GM23338 (cell line): ENCODE data around the gene SLC15A1. TPM values are rescaled to one million over a fixed set of nuclear protein-coding genes. Genes with fewer than 3 reads are reported as not detected.

Experiments
- ATAC-seq: fragments of 200-7000 bp; cut with Tn5 transposase; 3 replicates; pipeline ENCODE4 v1.9.1; 2020
- DNase-seq: peaks from one replicate; pipeline ENCODE4 v3.0.0-alpha.2; 2015; ENCODE audit warnings: low spot score
- H2AFZ ChIP-seq: fragments of 200-600 bp; sonication (generic); 2 replicates; pipeline ENCODE4 v1.8.0; 2016; ENCODE audit warnings: antibody characterized with exemption, mild to moderate bottlenecking, moderate library complexity
- H3F3A ChIP-seq: fragments of 200-600 bp; sonication (generic); replicated peaks from 2 replicates; pipeline ENCODE4 v1.8.0; 2017; ENCODE audit warnings: antibody characterized with exemption, mixed run types, low read depth
- H3K27ac ChIP-seq: fragments of 200-600 bp; sonication (generic); 2 replicates; pipeline ENCODE4 v1.6.1; 2016; ENCODE audit warnings: low read depth
- H3K27me3 ChIP-seq: fragments of 200-600 bp; sonication (generic); 2 replicates; pipeline ENCODE4 v1.8.0; 2016; ENCODE audit warnings: mild to moderate bottlenecking, mixed run types, moderate library complexity; ENCODE audit not compliant: insufficient read depth
- H3K36me3 ChIP-seq: fragments of 200-600 bp; sonication (generic); 2 replicates; pipeline ENCODE4 v1.8.0; 2016; ENCODE audit warnings: mild to moderate bottlenecking; ENCODE audit not compliant: insufficient read depth
- H3K4me1 ChIP-seq: fragments of 200-600 bp; sonication (generic); 2 replicates; pipeline ENCODE4 v1.8.0; 2016; ENCODE audit warnings: mild to moderate bottlenecking, moderate library complexity; ENCODE audit not compliant: insufficient read depth
- H3K4me2 ChIP-seq: fragments of 200-600 bp; sonication (generic); 2 replicates; pipeline ENCODE4 v1.7.1; 2017; ENCODE audit warnings: mixed run types
- H3K4me3 ChIP-seq: fragments of 200-600 bp; sonication (generic); 2 replicates; pipeline ENCODE4 v1.6.1; 2016; ENCODE audit warnings: mixed run types
- H3K79me2 ChIP-seq: fragments of 200-600 bp; sonication (generic); replicated peaks from 2 replicates; pipeline ENCODE4 v1.8.0; 2017; ENCODE audit warnings: mild to moderate bottlenecking; ENCODE audit not compliant: insufficient read depth
- H3K9me2 ChIP-seq: fragments of 200-600 bp; sonication (generic); 2 replicates; pipeline ENCODE4 v1.8.0; 2017; ENCODE audit not compliant: insufficient read depth
- H4K20me1 ChIP-seq: fragments of 200-600 bp; sonication (generic); replicated peaks from 2 replicates; pipeline ENCODE4 v1.8.0; 2017; ENCODE audit warnings: mild to moderate bottlenecking; ENCODE audit not compliant: insufficient read depth
- H3K27ac Mint-ChIP-seq: 2 replicates; pipeline ENCODE4 v1.8.0; 2020; ENCODE audit warnings: inconsistent platforms, mild to moderate bottlenecking, moderate library complexity, mixed read lengths
- H3K27me3 Mint-ChIP-seq: 3 replicates; pipeline ENCODE4 v1.8.0; 2022; ENCODE audit warnings: low read depth, mild to moderate bottlenecking, moderate library complexity, mixed read lengths, inconsistent platforms; ENCODE audit not compliant: insufficient read depth, poor library complexity
- H3K36me3 Mint-ChIP-seq: 3 replicates; pipeline ENCODE4 v1.8.0; 2021; ENCODE audit warnings: low read depth, mild to moderate bottlenecking, inconsistent platforms, moderate library complexity, mixed read lengths
- H3K4me1 Mint-ChIP-seq: 3 replicates; pipeline ENCODE4 v1.8.0; 2020; ENCODE audit warnings: mild to moderate bottlenecking, inconsistent platforms, mixed read lengths
- H3K4me3 Mint-ChIP-seq: 3 replicates; pipeline ENCODE4 v1.8.0; 2021; ENCODE audit warnings: moderate library complexity, mild to moderate bottlenecking, inconsistent platforms, mixed read lengths
- H3K9me3 Mint-ChIP-seq: 3 replicates; pipeline ENCODE4 v1.8.0; 2020; ENCODE audit warnings: moderate library complexity, mild to moderate bottlenecking, inconsistent platforms, mixed read lengths
- CREB1 ChIP-seq: fragments of 250-450 bp; sonication (Bioruptor Pico); IDR thresholded peaks from 2 replicates; pipeline ENCODE4 v1.5.0; 2020; ENCODE audit warnings: low read depth, mild to moderate bottlenecking, moderate library complexity
- ETS1 ChIP-seq: IDR thresholded peaks from 2 replicates; pipeline ENCODE4 v1.6.1; 2016; ENCODE audit warnings: antibody characterized with exemption
- EZH2 ChIP-seq: fragments of 200-600 bp; sonication (generic); IDR thresholded peaks from one replicate; pipeline ENCODE4 v1.8.0; 2017; ENCODE audit warnings: antibody characterized with exemption, mild to moderate bottlenecking, low read depth; ENCODE audit not compliant: unreplicated experiment
- EZH2phosphoT487 ChIP-seq: fragments of 200-600 bp; sonication (generic); IDR thresholded peaks from one replicate; pipeline ENCODE4 v1.8.1; 2018; ENCODE audit warnings: antibody characterized with exemption; ENCODE audit not compliant: unreplicated experiment
- JUNB ChIP-seq: IDR thresholded peaks from one replicate; pipeline ENCODE4 v1.6.1; 2016; ENCODE audit warnings: antibody characterized with exemption; ENCODE audit not compliant: unreplicated experiment
- NANOG ChIP-seq: IDR thresholded peaks from 2 replicates; pipeline ENCODE4 v1.6.1; 2016; ENCODE audit warnings: antibody characterized with exemption, borderline replicate concordance
- POLR2AphosphoS5 ChIP-seq: IDR thresholded peaks from 2 replicates; pipeline ENCODE4 v1.6.1; 2016; ENCODE audit warnings: antibody characterized with exemption, low read depth
- STAT1 ChIP-seq: IDR thresholded peaks from one replicate; pipeline ENCODE4 v1.6.1; 2016; ENCODE audit warnings: antibody characterized with exemption; ENCODE audit not compliant: unreplicated experiment
- ZNF114 ChIP-seq: fragments of 250-450 bp; sonication (Bioruptor Pico); IDR thresholded peaks from 2 replicates; pipeline ENCODE4 v1.5.0; 2020; ENCODE audit warnings: mild to moderate bottlenecking, moderate library complexity
- ZNF331 ChIP-seq: fragments of 250-450 bp; sonication (Bioruptor Pico); IDR thresholded peaks from 2 replicates; pipeline ENCODE4 v1.5.0; 2020; ENCODE audit warnings: low read depth, mild to moderate bottlenecking, moderate library complexity
- ZNF462 ChIP-seq: fragments of 250-450 bp; sonication (Bioruptor Pico); IDR thresholded peaks from 2 replicates; pipeline ENCODE4 v1.5.0; 2020; ENCODE audit warnings: mild to moderate bottlenecking, moderate library complexity
- polyA plus RNA-seq: library from polyadenylated mRNA; unstranded; fragments of >200 nt; fragmentation: Nextera tagmentation; extraction: Ambion mirVana; gene quantifications from 2 replicates; pipeline ENCODE4 v1.2.1, GENCODE V29; 2016
- total RNA-seq: library from RNA; depleted of rRNA; stranded (reverse); fragments of >200 nt; shearing (Covaris generic); gene quantifications from 2 replicates; pipeline ENCODE4 v1.2.3, GENCODE V29; 2014
- TF ChIP-seq, protein P1 (sequence below): IDR thresholded peaks from one replicate; pipeline ENCODE4 v1.6.1; 2018; ENCODE audit warnings: antibody characterized with exemption; ENCODE audit not compliant: unreplicated experiment
- TF ChIP-seq, protein P2 (sequence below), 2 experiments: fragments of 200-600 bp in 1 of 2; sonication (generic) in 1 of 2; conservative IDR thresholded peaks; 2 replicates each; pipeline versions ENCODE4 v1.5.1 to v1.6.1; 2016 to 2017; ENCODE audit warnings: antibody characterized with exemption in 2 of 2, low read depth in 2 of 2, mild to moderate bottlenecking in 2 of 2, moderate library complexity in 1 of 2

The SLC15A1 gene
- total and polyA plus RNA-seq, 2 experiments from 2014 or later = 1.6 to 3.0 TPM

- ATAC-seq = no peak
- Histone ChIP-seq H3K27me3 (no peaks in the 10 kb centered on the region), H3K9me2 (no peaks in the 10 kb centered on the region), H3K27ac (no peak overlapping the region), H3K79me2 (no peaks in the 10 kb centered on the region), H2AFZ (no peak overlapping the region; the same call in 1 of the 2 replicates), H3K4me1 (no peaks in the 10 kb centered on the region), H3F3A (no peaks in the 10 kb centered on the region), H3K4me3 (no peak overlapping the region), H4K20me1 (no peaks in the 10 kb centered on the region), H3K4me2 (no peak overlapping the region), H3K36me3 (no peaks in the 10 kb centered on the region)
- H3K9me3 Mint-ChIP-seq = peaks cover 21% of the 10 kb centered on the region; the same call in 2 of the 3 replicates
- no peak overlapping the region for H3K27ac Mint-ChIP-seq
- DNase-seq = no peak
- peaks cover 3% of the 10 kb centered on the region for H3K27me3 Mint-ChIP-seq
- peaks cover 5% of the 10 kb centered on the region for H3K4me1 Mint-ChIP-seq
- H3K36me3 Mint-ChIP-seq = no peaks in the 10 kb centered on the region; the same call in 1 of the 3 replicates
- no peak overlapping the region for H3K4me3 Mint-ChIP-seq
- TF ChIP-seq ZNF114 (CRISPR knock-in tag) (no peak), CREB1 (CRISPR knock-in tag) (no peak), EZH2phosphoT487 (no peak), NANOG (no peak), ETS1 (no peak), POLR2AphosphoS5 (no peak), STAT1 (no peak), ZNF462 (CRISPR knock-in tag) (no peak), ZNF331 (CRISPR knock-in tag) (no peak), EZH2 (no peak), JUNB (no peak)
- TF ChIP-seq, protein P1, sequence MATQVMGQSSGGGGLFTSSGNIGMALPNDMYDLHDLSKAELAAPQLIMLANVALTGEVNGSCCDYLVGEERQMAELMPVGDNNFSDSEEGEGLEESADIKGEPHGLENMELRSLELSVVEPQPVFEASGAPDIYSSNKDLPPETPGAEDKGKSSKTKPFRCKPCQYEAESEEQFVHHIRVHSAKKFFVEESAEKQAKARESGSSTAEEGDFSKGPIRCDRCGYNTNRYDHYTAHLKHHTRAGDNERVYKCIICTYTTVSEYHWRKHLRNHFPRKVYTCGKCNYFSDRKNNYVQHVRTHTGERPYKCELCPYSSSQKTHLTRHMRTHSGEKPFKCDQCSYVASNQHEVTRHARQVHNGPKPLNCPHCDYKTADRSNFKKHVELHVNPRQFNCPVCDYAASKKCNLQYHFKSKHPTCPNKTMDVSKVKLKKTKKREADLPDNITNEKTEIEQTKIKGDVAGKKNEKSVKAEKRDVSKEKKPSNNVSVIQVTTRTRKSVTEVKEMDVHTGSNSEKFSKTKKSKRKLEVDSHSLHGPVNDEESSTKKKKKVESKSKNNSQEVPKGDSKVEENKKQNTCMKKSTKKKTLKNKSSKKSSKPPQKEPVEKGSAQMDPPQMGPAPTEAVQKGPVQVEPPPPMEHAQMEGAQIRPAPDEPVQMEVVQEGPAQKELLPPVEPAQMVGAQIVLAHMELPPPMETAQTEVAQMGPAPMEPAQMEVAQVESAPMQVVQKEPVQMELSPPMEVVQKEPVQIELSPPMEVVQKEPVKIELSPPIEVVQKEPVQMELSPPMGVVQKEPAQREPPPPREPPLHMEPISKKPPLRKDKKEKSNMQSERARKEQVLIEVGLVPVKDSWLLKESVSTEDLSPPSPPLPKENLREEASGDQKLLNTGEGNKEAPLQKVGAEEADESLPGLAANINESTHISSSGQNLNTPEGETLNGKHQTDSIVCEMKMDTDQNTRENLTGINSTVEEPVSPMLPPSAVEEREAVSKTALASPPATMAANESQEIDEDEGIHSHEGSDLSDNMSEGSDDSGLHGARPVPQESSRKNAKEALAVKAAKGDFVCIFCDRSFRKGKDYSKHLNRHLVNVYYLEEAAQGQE = no peak
- TF ChIP-seq, protein P2, sequence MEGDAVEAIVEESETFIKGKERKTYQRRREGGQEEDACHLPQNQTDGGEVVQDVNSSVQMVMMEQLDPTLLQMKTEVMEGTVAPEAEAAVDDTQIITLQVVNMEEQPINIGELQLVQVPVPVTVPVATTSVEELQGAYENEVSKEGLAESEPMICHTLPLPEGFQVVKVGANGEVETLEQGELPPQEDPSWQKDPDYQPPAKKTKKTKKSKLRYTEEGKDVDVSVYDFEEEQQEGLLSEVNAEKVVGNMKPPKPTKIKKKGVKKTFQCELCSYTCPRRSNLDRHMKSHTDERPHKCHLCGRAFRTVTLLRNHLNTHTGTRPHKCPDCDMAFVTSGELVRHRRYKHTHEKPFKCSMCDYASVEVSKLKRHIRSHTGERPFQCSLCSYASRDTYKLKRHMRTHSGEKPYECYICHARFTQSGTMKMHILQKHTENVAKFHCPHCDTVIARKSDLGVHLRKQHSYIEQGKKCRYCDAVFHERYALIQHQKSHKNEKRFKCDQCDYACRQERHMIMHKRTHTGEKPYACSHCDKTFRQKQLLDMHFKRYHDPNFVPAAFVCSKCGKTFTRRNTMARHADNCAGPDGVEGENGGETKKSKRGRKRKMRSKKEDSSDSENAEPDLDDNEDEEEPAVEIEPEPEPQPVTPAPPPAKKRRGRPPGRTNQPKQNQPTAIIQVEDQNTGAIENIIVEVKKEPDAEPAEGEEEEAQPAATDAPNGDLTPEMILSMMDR (conservative IDR thresholded peaks at IDR 0.05; ENCODE audit: low read depth in 2 of 2) = no peak
Measured at GRCh38 chr13:98731925-98732324, 20.5 kb downstream of the SLC15A1 start.
